CD14-positive monocyte (primary cell): ENCODE results near the gene APOBEC2. TPM values are rescaled to one million over a fixed set of nuclear protein-coding genes. Genes with fewer than 3 reads are reported as not detected.

Experiments
- DNase-seq, 3 donors: peaks; one replicate each; pipeline ENCODE4 v3.0.0-alpha.2; 2011 to 2022
- H2AFZ ChIP-seq: 2 replicates; pipeline ENCODE4 v1.6.0; 2012; ENCODE audit warnings: mild to moderate bottlenecking, low read depth, low read length, inconsistent platforms; ENCODE audit not compliant: insufficient read depth, poor library complexity, severe bottlenecking
- H3K27ac ChIP-seq, 2 donors: 1 replicate in 1 of 2; 2 replicates in 1 of 2; pipeline ENCODE4 v1.5.1; 2012 to 2013; ENCODE audit warnings: low read length in 2 of 2, control low read depth in 1 of 2, inconsistent platforms in 1 of 2, low read depth in 1 of 2, mild to moderate bottlenecking in 1 of 2
- H3K27me3 ChIP-seq, 2 donors: one replicate each; pipeline versions ENCODE4 v1.6.0 to v1.6.1; 2011 to 2013; ENCODE audit warnings: low read length in 2 of 2; ENCODE audit not compliant: control insufficient read depth in 2 of 2, insufficient read depth in 2 of 2
- H3K36me3 ChIP-seq, 2 donors: replicated peaks in 1 of 2; 1 replicate in 1 of 2; 2 replicates in 1 of 2; pipeline versions ENCODE4 v1.5.1 to v1.6.1; 2012 to 2013; ENCODE audit warnings: low read length in 2 of 2, control low read depth in 1 of 2, inconsistent platforms in 1 of 2, mild to moderate bottlenecking in 1 of 2; ENCODE audit not compliant: insufficient read depth in 2 of 2, control insufficient read depth in 1 of 2
- H3K4me1 ChIP-seq, 2 donors: 1 replicate in 1 of 2; 2 replicates in 1 of 2; pipeline versions ENCODE4 v1.5.1 to v1.6.1; 2012 to 2013; ENCODE audit warnings: low read length in 2 of 2, control low read depth in 1 of 2, inconsistent platforms in 1 of 2, mild to moderate bottlenecking in 1 of 2, moderate library complexity in 1 of 2; ENCODE audit not compliant: insufficient read depth in 2 of 2, control insufficient read depth in 1 of 2
- H3K4me2 ChIP-seq: replicated peaks from 2 replicates; pipeline ENCODE3; 2012; ENCODE audit warnings: low read length, moderate library complexity, mild to moderate bottlenecking; ENCODE audit not compliant: poor library complexity, severe bottlenecking; ENCODE audit errors: extremely low read depth
- H3K4me3 ChIP-seq, 3 experiments: fragments of 200-600 bp in 1 of 3; sonication (generic) in 1 of 3; replicated peaks in 1 of 3; 1 replicate in 2 of 3; 2 replicates in 1 of 3; pipeline ENCODE4 v1.5.1; 2011 to 2013; ENCODE audit warnings: low read length in 3 of 3, mild to moderate bottlenecking in 3 of 3, control low read depth in 2 of 3, low read depth in 2 of 3, inconsistent platforms in 1 of 3, moderate library complexity in 1 of 3
- H3K79me2 ChIP-seq: 2 replicates; pipeline ENCODE4 v1.6.0; 2012; ENCODE audit warnings: mild to moderate bottlenecking, control low read depth, inconsistent platforms, low read length, moderate library complexity; ENCODE audit not compliant: insufficient read depth
- H3K9ac ChIP-seq: 2 replicates; pipeline ENCODE4 v1.6.0; 2017; ENCODE audit warnings: low read length, mild to moderate bottlenecking; ENCODE audit not compliant: insufficient read depth, poor library complexity, severe bottlenecking
- H3K9me3 ChIP-seq, 2 donors: replicated peaks in 1 of 2; 1 replicate in 1 of 2; 2 replicates in 1 of 2; pipeline versions ENCODE4 v1.5.1 to v1.6.1; 2012 to 2013; ENCODE audit warnings: low read length in 2 of 2, control low read depth in 1 of 2; ENCODE audit not compliant: control insufficient read depth in 1 of 2, insufficient read depth in 1 of 2
- H4K20me1 ChIP-seq: 2 replicates; pipeline ENCODE4 v1.6.0; 2012; ENCODE audit warnings: mild to moderate bottlenecking, low read length, control low read depth, moderate library complexity; ENCODE audit not compliant: insufficient read depth
- H3K27ac Mint-ChIP-seq, 7 donors: one replicate each; pipeline ENCODE4 v1.8.0; 2020; ENCODE audit warnings: mild to moderate bottlenecking in 7 of 7, mixed read lengths in 7 of 7, moderate library complexity in 6 of 7, inconsistent platforms in 2 of 7
- H3K27me3 Mint-ChIP-seq, 3 donors: one replicate each; pipeline ENCODE4 v1.8.0; 2021 to 2022; ENCODE audit warnings: low read depth in 3 of 3, mild to moderate bottlenecking in 3 of 3, mixed read lengths in 3 of 3, moderate library complexity in 3 of 3, inconsistent platforms in 1 of 3
- H3K36me3 Mint-ChIP-seq, 2 donors: one replicate each; pipeline ENCODE4 v1.8.0; 2020; ENCODE audit warnings: mixed read lengths in 2 of 2, inconsistent platforms in 1 of 2, mild to moderate bottlenecking in 1 of 2
- H3K4me1 Mint-ChIP-seq: one replicate; pipeline ENCODE4 v1.8.0; 2020; ENCODE audit warnings: mild to moderate bottlenecking, mixed read lengths
- H3K4me3 Mint-ChIP-seq, 2 donors: one replicate each; pipeline ENCODE4 v1.8.0; 2020; ENCODE audit warnings: mild to moderate bottlenecking in 2 of 2, mixed read lengths in 2 of 2, moderate library complexity in 1 of 2
- H3K9me3 Mint-ChIP-seq, 7 donors: one replicate each; pipeline ENCODE4 v1.8.0; 2020 to 2022; ENCODE audit warnings: mixed read lengths in 7 of 7, mild to moderate bottlenecking in 6 of 7, moderate library complexity in 6 of 7, inconsistent platforms in 2 of 7
- WGBS: methylation state at CpG from one replicate; pipeline ENCODE4 v1.1.5; 2013; ENCODE audit warnings: missing lambda C conversion rate; ENCODE audit not compliant: insufficient coverage; 5-methylcytosine and 5-hydroxymethylcytosine counted together
- intact Hi-C, 2 donors: fragments of 100-400 bp; cut with micrococcal nuclease; formaldehyde crosslinking; loops; one replicate each; pipeline versions ENCODE4 v1.15.0 to v1.15.1; 2023
- polyA plus RNA-seq, 3 donors: library from polyadenylated mRNA; depleted of rRNA in 1 of 3; unstranded in 2 of 3; stranded (reverse) in 1 of 3; fragments of 300-500 nt in 2 of 3; fragments of >200 nt in 1 of 3; fragmentation: Illumina TruSeq in 2 of 3; gene quantifications; 1 replicate in 2 of 3; 2 replicates in 1 of 3; pipeline ENCODE4 v1.2.3, GENCODE V29; 2012 to 2021
- TF ChIP-seq, protein P1 (sequence below): fragments of 200-600 bp; IDR thresholded peaks from one replicate; pipeline ENCODE4 v1.8.0; 2022; ENCODE audit warnings: antibody characterized with exemption, mild to moderate bottlenecking

The APOBEC2 gene
- polyA plus RNA-seq, 3 donors, result 0.14 to 0.42 TPM; not detected in 1

DNA sequence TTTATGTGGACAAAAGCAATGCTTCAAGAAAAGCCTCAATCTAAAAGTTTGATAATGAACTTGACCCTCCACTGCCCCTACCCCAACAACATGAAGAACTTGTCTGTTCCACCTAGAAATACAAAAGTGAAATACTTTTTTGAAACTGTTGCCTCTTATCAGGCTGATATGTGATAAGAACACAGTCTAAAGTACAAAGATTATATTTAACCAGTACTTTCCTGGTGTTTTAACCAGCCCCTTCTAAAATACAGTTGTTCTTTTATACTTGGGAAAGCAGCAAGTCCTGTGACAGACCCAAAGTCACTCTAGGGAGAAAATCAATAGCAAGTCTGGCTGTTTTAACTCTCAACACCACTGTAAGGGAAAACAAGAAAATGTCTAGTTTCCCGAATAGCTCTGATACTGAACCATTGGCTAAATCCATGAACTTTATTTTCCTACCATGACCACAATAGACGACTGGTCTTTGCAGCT is 12.6 kb downstream of the APOBEC2 start:
- Histone ChIP-seq H3K4me3 (no peak overlapping the region), H3K27me3 (no peaks in the 10 kb centered on the region), H4K20me1 (no peaks in the 10 kb centered on the region), H3K9ac (no peak overlapping the region), H3K36me3 (peaks cover 40 to 87% of the 10 kb centered on the region in 2 donors), H3K4me1 (peaks cover 0 to under 1% of the 10 kb centered on the region in 2 donors), H2AFZ (no peak overlapping the region), H3K4me2 (no peak overlapping the region), H3K79me2 (peaks cover 6% of the 10 kb centered on the region), H3K27ac (no peak overlapping the region), H3K9me3 (no peaks in the 10 kb centered on the region)
- intact Hi-C loops, result loop anchor here in 1 of 2 donors (2.0 kb wide), 1 partner anchor 59 kb away; no protein-coding TSS in a partner anchor
- no peaks in the 10 kb centered on the region for H3K27me3 Mint-ChIP-seq
- no peak for DNase-seq
- H3K4me3 Mint-ChIP-seq, result no peak overlapping the region
- H3K9me3 Mint-ChIP-seq, result no peaks in the 10 kb centered on the region
- peaks cover 3% of the 10 kb centered on the region for H3K4me1 Mint-ChIP-seq
- H3K36me3 Mint-ChIP-seq, result peaks cover 75 to 78% of the 10 kb centered on the region in 2 donors
- TF ChIP-seq, protein P1, sequence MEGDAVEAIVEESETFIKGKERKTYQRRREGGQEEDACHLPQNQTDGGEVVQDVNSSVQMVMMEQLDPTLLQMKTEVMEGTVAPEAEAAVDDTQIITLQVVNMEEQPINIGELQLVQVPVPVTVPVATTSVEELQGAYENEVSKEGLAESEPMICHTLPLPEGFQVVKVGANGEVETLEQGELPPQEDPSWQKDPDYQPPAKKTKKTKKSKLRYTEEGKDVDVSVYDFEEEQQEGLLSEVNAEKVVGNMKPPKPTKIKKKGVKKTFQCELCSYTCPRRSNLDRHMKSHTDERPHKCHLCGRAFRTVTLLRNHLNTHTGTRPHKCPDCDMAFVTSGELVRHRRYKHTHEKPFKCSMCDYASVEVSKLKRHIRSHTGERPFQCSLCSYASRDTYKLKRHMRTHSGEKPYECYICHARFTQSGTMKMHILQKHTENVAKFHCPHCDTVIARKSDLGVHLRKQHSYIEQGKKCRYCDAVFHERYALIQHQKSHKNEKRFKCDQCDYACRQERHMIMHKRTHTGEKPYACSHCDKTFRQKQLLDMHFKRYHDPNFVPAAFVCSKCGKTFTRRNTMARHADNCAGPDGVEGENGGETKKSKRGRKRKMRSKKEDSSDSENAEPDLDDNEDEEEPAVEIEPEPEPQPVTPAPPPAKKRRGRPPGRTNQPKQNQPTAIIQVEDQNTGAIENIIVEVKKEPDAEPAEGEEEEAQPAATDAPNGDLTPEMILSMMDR, result no peak
- H3K27ac Mint-ChIP-seq, result no peak overlapping the region
- no CpG with 5 or more reads among the region's 2 CpGs for WGBS

DNA sequence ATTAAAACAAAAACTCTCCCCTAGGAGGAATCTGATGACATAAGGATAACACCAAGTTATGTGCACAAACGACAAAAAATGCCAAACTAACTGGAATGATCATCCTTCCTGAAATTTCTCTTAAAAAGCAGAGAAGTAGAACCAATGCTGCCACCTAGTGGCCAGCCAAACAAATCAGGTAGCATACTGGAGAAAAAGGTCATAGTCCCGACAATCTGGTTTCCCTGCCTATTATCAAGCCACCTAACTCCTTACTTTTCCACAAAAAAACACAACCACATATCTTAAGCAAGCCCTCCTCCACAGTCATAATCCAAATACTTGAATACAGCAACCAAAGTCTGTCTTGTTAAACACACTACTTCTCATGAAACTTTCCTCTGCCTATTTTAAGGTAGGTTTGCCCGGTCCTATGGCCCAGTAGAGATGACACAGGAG is 13.9 kb downstream of the APOBEC2 start:
- peaks cover 6 to 9% of the 10 kb centered on the region in 2 donors for H3K4me1 ChIP-seq
- WGBS, result 0% methylated on average over 2 of the region's 3 CpGs
- Mint-ChIP-seq H3K4me3 (no peak overlapping the region), H3K9me3 (no peaks in the 10 kb centered on the region), H3K27ac (no peak overlapping the region), H3K27me3 (no peaks in the 10 kb centered on the region), H3K36me3 (peaks cover 64 to 67% of the 10 kb centered on the region in 2 donors), H3K4me1 (peaks cover 10% of the 10 kb centered on the region)
- H3K4me3 ChIP-seq, result no peak overlapping the region
- H4K20me1 ChIP-seq, result no peaks in the 10 kb centered on the region
- H3K79me2 ChIP-seq, result peaks cover 7% of the 10 kb centered on the region
- no peak overlapping the region for H3K9ac ChIP-seq
- intact Hi-C loops, result no loop called here
- H3K9me3 ChIP-seq, result no peaks in the 10 kb centered on the region
- H3K27ac ChIP-seq, result no peak overlapping the region
- H3K4me2 ChIP-seq, result no peak overlapping the region
- peak; percentile 61 to 74 (median 69) for DNase-seq
- H2AFZ ChIP-seq, result no peak overlapping the region
- H3K36me3 ChIP-seq, result peaks cover 34 to 74% of the 10 kb centered on the region in 2 donors
- TF ChIP-seq, protein P1, result peak; percentile 94
- no peaks in the 10 kb centered on the region for H3K27me3 ChIP-seq
